Measurements from ENCODE around the gene TGM5.
A peak's percentile ranks its signal among the peaks of the same experiment; 100 is the strongest.

Gene TGM5

DNA sequence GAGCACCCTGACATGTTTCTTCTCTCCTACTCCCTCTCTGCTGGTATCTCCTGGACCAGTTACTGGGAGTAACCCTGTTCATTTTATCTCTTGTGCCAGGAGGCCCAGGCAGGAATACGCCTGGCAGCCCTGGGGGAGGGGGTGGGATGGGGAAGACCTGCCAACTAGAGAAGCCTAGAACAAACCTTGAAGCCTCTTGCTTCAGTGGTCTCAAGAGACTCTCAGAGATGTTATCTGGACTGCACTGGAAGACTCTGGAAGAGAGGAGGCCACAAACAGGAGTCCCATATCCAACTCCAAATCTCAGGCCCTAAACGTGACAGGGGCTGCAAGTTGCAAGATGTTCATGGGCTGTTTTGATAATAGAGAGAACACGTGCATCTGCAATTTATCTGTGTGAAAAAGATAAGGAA lies 45.7 kb downstream of the TGM5 start, which contains the start of gene EPB42:
TSS of gene EPB42 (minus strand) at position 28 of the 413 bp plus-strand sequence. CDS start 193 bp downstream, outside the sequence.
- peak; percentile 47 to 82 (median 64) for DNase-seq
- Histone ChIP-seq H3K27me3 (replicated peaks in 2 of 5; ENCODE audit: control insufficient read depth in 4 of 5, insufficient read depth in 5 of 5, low read length in 4 of 5) (no peaks in the 10 kb centered on the region), H3K27ac (ENCODE audit: insufficient read depth in 1 of 2, low read depth in 1 of 2, low read length in 2 of 2, poor library complexity in 1 of 2, severe bottlenecking in 2 of 2) (peak within 1 kb of the TSS in 1 of 2 experiments; percentile 25), H3K9me3 (ENCODE audit: control extremely low read depth in 1 of 5, control insufficient read depth in 4 of 5, insufficient read depth in 2 of 5, low read depth in 1 of 5, low read length in 4 of 5) (no peaks in the 10 kb centered on the region), H3K36me3 (ENCODE audit: control insufficient read depth in 4 of 4, insufficient read depth in 4 of 4, low read length in 3 of 4) (no peaks in the 10 kb centered on the region), H3K4me1 (ENCODE audit: control extremely low read depth in 1 of 4, control insufficient read depth in 4 of 4, insufficient read depth in 4 of 4, low read length in 3 of 4) (peaks cover 0 to 15% (median 3%) of the 10 kb centered on the region in 4 experiments), H3K4me3 (ENCODE audit: control insufficient read depth in 1 of 7, extremely low read depth in 1 of 7, insufficient read depth in 4 of 7, low read depth in 2 of 7, low read length in 6 of 7) (no peak within 1 kb of the TSS)
- WGBS (ENCODE audit: insufficient coverage) = 79% methylated on average over 3 of the region's 3 CpGs
- CTCF ChIA-PET = interaction anchor here (1.2 to 2.1 kb wide), 4 partner anchors 10 to 65 kb away, joined by 3 to 8 read pairs (median 5); no protein-coding TSS in a partner anchor
- POLR2A ChIA-PET = interaction anchor here (1.6 kb wide), 1 partner anchor 13 kb away, joined by 4 read pairs; no protein-coding TSS in a partner anchor

DNA sequence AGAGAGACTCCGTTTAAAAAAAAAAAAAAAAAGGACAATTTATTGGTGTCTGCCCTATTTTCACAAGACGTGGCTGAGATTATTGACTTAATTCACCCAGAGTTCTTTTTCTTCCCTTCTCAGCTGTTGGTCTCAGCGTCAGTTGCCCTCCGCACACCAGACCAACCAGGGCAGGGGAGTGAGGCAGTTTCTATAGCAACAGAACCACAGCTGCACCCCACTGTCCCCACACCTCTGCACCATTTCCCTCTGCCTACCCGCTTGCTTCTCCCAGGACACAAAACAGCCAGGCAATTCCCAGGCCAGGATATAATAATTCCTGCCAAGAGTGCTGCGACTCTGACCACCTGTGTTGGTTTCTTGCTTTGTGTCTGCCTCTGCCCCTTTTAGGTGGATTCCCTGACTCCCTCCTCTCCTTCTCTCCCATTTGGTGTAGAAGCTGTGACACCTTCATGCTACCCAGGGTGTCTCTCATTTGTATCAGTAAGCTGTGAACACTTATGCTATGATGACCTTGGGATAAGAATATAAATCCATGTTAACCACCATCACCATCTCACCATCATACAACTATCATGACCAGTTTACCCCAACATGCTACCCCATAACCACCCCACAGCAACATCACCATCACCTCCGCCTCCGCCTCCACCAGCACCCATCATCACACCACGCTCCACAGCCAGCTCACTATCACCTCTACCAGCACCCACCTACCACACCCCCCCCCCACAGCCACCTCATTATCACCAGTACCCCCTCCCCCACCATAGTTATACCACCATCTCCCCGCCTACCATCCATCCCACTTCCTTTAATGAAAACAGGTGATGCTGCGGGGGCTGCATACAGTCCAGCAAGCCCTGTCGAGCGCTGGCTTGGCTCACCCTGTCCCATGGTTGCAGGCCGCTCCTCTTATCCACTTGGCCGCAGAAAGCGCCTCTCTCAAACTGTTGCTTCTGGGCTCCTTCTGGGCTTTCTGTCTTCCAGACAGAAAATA lies 46.5 kb downstream of the TGM5 start:
- ChIA-PET CTCF (interaction anchor here (0.7 to 2.0 kb wide), 9 partner anchors 8 to 66 kb away, joined by 3 to 8 read pairs (median 3); no protein-coding TSS in a partner anchor), POLR2A (interaction anchor here (0.6 to 1.6 kb wide), 2 partner anchors 12 to 48 kb away, joined by 4 to 6 read pairs; no protein-coding TSS in a partner anchor)
- Histone ChIP-seq H3K36me3 (ENCODE audit: control insufficient read depth in 4 of 4, insufficient read depth in 4 of 4, low read length in 3 of 4) (no peaks in the 10 kb centered on the region), H3K27ac (ENCODE audit: insufficient read depth in 1 of 2, low read depth in 1 of 2, low read length in 2 of 2, poor library complexity in 1 of 2, severe bottlenecking in 2 of 2) (no peak overlapping the region), H3K4me3 (ENCODE audit: control insufficient read depth in 1 of 7, extremely low read depth in 1 of 7, insufficient read depth in 4 of 7, low read depth in 2 of 7, low read length in 6 of 7) (no peak overlapping the region), H3K4me1 (ENCODE audit: control extremely low read depth in 1 of 4, control insufficient read depth in 4 of 4, insufficient read depth in 4 of 4, low read length in 3 of 4) (peaks cover 0 to 11% (median 2%) of the 10 kb centered on the region in 4 experiments), H3K9me3 (ENCODE audit: control extremely low read depth in 1 of 5, control insufficient read depth in 4 of 5, insufficient read depth in 2 of 5, low read depth in 1 of 5, low read length in 4 of 5) (no peaks in the 10 kb centered on the region), H3K27me3 (replicated peaks in 2 of 5; ENCODE audit: control insufficient read depth in 4 of 5, insufficient read depth in 5 of 5, low read length in 4 of 5) (no peaks in the 10 kb centered on the region)
- DNase-seq = no peak
- 91% methylated on average over 10 of the region's 16 CpGs for WGBS (ENCODE audit: insufficient coverage)

DNA sequence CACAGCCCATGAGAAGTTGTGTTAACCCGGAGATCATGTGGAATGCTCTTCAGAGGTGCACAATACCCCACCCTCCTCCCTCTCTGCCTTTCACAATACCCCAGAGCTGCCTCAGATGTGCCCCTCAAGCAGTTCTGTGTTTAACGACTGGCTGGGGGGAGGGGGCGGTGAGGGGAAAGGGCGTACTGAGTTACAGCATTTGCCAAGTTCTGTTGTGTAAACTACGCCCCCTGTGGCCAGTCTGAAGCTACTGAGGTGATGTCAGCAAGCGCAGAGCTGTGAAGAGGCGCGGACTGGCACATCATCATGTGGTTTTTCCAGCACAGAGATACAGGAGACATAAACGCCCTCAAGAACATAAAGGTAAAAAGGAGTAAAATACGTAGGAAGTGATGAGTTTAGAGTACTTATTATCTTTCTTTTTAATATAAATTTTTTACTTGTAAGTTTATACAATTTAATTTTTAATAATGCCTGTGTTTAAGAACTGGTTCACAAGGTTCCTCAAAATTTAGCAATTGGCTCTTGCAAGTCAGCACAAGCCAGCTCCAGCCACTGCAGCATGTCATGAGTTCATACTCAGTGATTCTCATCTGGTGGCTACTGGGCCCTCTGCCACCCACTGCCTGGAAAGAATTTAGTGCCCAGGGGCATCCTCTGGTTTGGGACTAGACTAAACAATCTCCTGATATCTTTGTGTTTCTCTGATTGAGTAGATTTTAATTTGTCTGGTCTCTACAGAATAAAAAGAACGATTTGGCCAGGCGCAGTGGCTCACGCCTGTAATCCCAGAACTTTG lies 47.6 kb downstream of the TGM5 start:
- H3K27ac ChIP-seq (ENCODE audit: insufficient read depth in 1 of 2, low read depth in 1 of 2, low read length in 2 of 2, poor library complexity in 1 of 2, severe bottlenecking in 2 of 2) = no peak overlapping the region
- ChIA-PET POLR2A (interaction anchor here (1.6 kb wide), 1 partner anchor 11 kb away, joined by 4 read pairs; no protein-coding TSS in a partner anchor), CTCF (interaction anchor here (0.7 to 2.0 kb wide), 8 partner anchors 8 to 57 kb away, joined by 3 to 6 read pairs (median 4); no protein-coding TSS in a partner anchor)
- 52% methylated on average over 6 of the region's 13 CpGs for WGBS (ENCODE audit: insufficient coverage)
- H3K4me1 ChIP-seq (ENCODE audit: control extremely low read depth in 1 of 4, control insufficient read depth in 4 of 4, insufficient read depth in 4 of 4, low read length in 3 of 4) = peaks cover 0 to 10% (median 2%) of the 10 kb centered on the region in 4 experiments
- no peaks in the 10 kb centered on the region for H3K36me3 ChIP-seq (ENCODE audit: control insufficient read depth in 4 of 4, insufficient read depth in 4 of 4, low read length in 3 of 4)
- peak; percentile 33 to 75 (median 68) for DNase-seq
- no peaks in the 10 kb centered on the region for H3K9me3 ChIP-seq (ENCODE audit: control extremely low read depth in 1 of 5, control insufficient read depth in 4 of 5, insufficient read depth in 2 of 5, low read depth in 1 of 5, low read length in 4 of 5)
- H3K27me3 ChIP-seq (replicated peaks in 2 of 5; ENCODE audit: control insufficient read depth in 4 of 5, insufficient read depth in 5 of 5, low read length in 4 of 5) = no peaks in the 10 kb centered on the region
- no peak overlapping the region for H3K4me3 ChIP-seq (ENCODE audit: control insufficient read depth in 1 of 7, extremely low read depth in 1 of 7, insufficient read depth in 4 of 7, low read depth in 2 of 7, low read length in 6 of 7)

DNA sequence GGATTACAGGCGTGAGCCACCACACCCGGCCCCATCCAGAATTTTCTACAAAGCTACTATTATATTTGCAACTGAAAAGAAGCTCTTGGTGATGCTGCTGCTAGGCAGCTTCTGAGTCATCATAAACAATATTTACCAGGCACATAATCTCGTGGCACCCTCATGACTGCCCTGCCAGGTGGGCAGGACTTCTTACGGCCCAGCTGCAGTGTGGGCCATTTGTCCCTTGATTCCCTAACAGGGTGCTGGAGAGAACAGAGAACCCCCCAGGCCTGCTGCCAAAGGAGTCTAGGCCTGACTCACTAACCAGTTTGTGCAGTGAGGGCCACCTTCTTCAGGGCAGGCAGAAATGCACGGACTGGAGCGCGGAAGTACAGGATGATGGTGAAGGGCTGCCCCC lies 50.8 kb downstream of the TGM5 start:
- no peaks in the 10 kb centered on the region for H3K27me3 ChIP-seq (replicated peaks in 2 of 5; ENCODE audit: control insufficient read depth in 4 of 5, insufficient read depth in 5 of 5, low read length in 4 of 5)
- no peak overlapping the region for H3K27ac ChIP-seq (ENCODE audit: insufficient read depth in 1 of 2, low read depth in 1 of 2, low read length in 2 of 2, poor library complexity in 1 of 2, severe bottlenecking in 2 of 2)
- no peaks in the 10 kb centered on the region for H3K9me3 ChIP-seq (ENCODE audit: control extremely low read depth in 1 of 5, control insufficient read depth in 4 of 5, insufficient read depth in 2 of 5, low read depth in 1 of 5, low read length in 4 of 5)
- H3K36me3 ChIP-seq (ENCODE audit: control insufficient read depth in 4 of 4, insufficient read depth in 4 of 4, low read length in 3 of 4) = no peaks in the 10 kb centered on the region
- 100% methylated on average over 5 of the region's 7 CpGs for WGBS (ENCODE audit: insufficient coverage)
- DNase-seq = peak in 1 of 3 donors; percentile 21
- peaks cover 0 to 5% (median 2%) of the 10 kb centered on the region in 4 experiments for H3K4me1 ChIP-seq (ENCODE audit: control extremely low read depth in 1 of 4, control insufficient read depth in 4 of 4, insufficient read depth in 4 of 4, low read length in 3 of 4)
- POLR2A ChIA-PET = no interaction called here
- CTCF ChIA-PET = interaction anchor here (1.1 to 2.3 kb wide), 6 partner anchors 9 to 70 kb away, joined by 4 to 18 read pairs (median 6); no protein-coding TSS in a partner anchor
- no peak overlapping the region for H3K4me3 ChIP-seq (ENCODE audit: control insufficient read depth in 1 of 7, extremely low read depth in 1 of 7, insufficient read depth in 4 of 7, low read depth in 2 of 7, low read length in 6 of 7)

DNA sequence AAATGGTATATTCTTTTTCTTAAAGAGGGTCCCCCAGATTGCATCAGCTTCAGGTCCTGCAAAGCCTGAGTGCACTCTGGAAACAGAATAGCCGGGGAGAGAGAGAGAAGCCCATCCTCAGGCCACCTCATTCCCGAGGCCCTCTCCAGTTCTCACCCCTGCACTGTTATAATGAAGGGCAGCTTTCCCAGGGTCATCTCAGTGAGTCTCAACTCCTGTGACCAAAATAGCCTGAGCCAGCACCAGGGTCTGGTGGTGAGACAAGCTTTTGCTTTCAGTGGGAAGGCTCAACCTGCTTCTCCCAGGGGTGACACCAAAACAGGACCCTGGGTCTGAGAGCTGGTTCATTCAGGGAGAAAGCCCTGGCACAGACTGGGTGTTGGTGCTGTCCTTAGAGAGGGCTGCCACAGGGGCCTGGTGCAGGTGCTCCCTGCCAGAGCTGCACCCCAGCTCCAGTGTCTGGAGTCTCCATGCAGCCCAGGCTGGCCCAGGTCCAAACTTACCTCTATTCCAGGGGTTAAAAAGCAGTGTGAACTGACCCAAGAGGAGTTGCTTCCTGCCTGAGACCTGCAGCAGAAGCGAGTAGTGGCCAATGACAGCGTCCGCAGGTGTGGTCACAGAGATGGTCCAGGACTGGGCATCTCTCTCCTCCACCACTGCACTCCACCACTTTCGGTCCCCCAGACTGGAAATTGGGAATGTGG lies 52.0 kb downstream of the TGM5 start:
- DNase-seq = no peak
- peaks cover 0 to 6% (median 0%) of the 10 kb centered on the region in 5 experiments for H3K27me3 ChIP-seq (replicated peaks in 2 of 5; ENCODE audit: control insufficient read depth in 4 of 5, insufficient read depth in 5 of 5, low read length in 4 of 5)
- no peak overlapping the region for H3K4me3 ChIP-seq (ENCODE audit: control insufficient read depth in 1 of 7, extremely low read depth in 1 of 7, insufficient read depth in 4 of 7, low read depth in 2 of 7, low read length in 6 of 7)
- no peaks in the 10 kb centered on the region for H3K4me1 ChIP-seq (ENCODE audit: control extremely low read depth in 1 of 4, control insufficient read depth in 4 of 4, insufficient read depth in 4 of 4, low read length in 3 of 4)
- POLR2A ChIA-PET = interaction anchor here (0.6 kb wide), 1 partner anchor 1428 kb away, joined by 3 read pairs; no protein-coding TSS in a partner anchor
- no peak overlapping the region for H3K27ac ChIP-seq (ENCODE audit: insufficient read depth in 1 of 2, low read depth in 1 of 2, low read length in 2 of 2, poor library complexity in 1 of 2, severe bottlenecking in 2 of 2)
- 100% methylated on average over 5 of the region's 6 CpGs for WGBS (ENCODE audit: insufficient coverage)
- no peaks in the 10 kb centered on the region for H3K9me3 ChIP-seq (ENCODE audit: control extremely low read depth in 1 of 5, control insufficient read depth in 4 of 5, insufficient read depth in 2 of 5, low read depth in 1 of 5, low read length in 4 of 5)
- H3K36me3 ChIP-seq (ENCODE audit: control insufficient read depth in 4 of 4, insufficient read depth in 4 of 4, low read length in 3 of 4) = no peaks in the 10 kb centered on the region
- CTCF ChIA-PET = interaction anchor here (1.6 to 4.5 kb wide), 2 partner anchors 11 to 71 kb away, joined by 5 to 23 read pairs; no protein-coding TSS in a partner anchor

DNA sequence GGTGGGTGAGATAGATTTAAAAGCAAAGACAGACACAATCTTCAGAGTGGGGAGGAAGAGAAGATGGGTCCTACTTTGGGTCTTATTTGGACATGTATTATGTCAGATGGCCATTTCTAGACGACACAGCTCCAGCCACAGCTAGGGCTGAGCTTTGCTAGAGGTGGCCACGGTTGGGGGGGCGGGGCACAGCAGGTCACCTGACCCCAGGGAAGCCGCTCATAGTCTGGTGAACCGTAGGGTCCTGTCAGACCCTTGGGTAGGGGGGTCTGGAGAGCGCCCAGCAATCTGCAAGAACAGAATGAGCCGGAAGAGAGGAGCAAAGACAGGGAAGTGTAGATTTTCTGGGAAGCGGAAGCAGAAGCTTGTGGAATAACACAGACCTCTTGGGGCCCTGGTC lies 52.6 kb downstream of the TGM5 start:
- CTCF ChIA-PET = interaction anchor here (1.6 to 4.5 kb wide), 4 partner anchors 10 to 71 kb away, joined by 5 to 23 read pairs (median 12); no protein-coding TSS in a partner anchor
- Histone ChIP-seq H3K27me3 (replicated peaks in 2 of 5; ENCODE audit: control insufficient read depth in 4 of 5, insufficient read depth in 5 of 5, low read length in 4 of 5) (peaks cover 0 to 8% (median 3%) of the 10 kb centered on the region in 5 experiments), H3K4me3 (ENCODE audit: control insufficient read depth in 1 of 7, extremely low read depth in 1 of 7, insufficient read depth in 4 of 7, low read depth in 2 of 7, low read length in 6 of 7) (no peak overlapping the region), H3K36me3 (ENCODE audit: control insufficient read depth in 4 of 4, insufficient read depth in 4 of 4, low read length in 3 of 4) (no peaks in the 10 kb centered on the region), H3K27ac (ENCODE audit: insufficient read depth in 1 of 2, low read depth in 1 of 2, low read length in 2 of 2, poor library complexity in 1 of 2, severe bottlenecking in 2 of 2) (no peak overlapping the region), H3K4me1 (ENCODE audit: control extremely low read depth in 1 of 4, control insufficient read depth in 4 of 4, insufficient read depth in 4 of 4, low read length in 3 of 4) (no peaks in the 10 kb centered on the region), H3K9me3 (ENCODE audit: control extremely low read depth in 1 of 5, control insufficient read depth in 4 of 5, insufficient read depth in 2 of 5, low read depth in 1 of 5, low read length in 4 of 5) (no peaks in the 10 kb centered on the region)
- WGBS (ENCODE audit: insufficient coverage) = 85% methylated on average over 7 of the region's 8 CpGs
- no peak for DNase-seq
- POLR2A ChIA-PET = interaction anchor here (0.6 kb wide), 2 partner anchors 345 to 1427 kb away, joined by 3 to 5 read pairs; no protein-coding TSS in a partner anchor

Data from common myeloid progenitor, CD34-positive (primary cell).